SH-SY5Y (cell line): Measurements from ENCODE around the gene CASP10.

ENCODE experiments used
- GATA2 ChIP-seq: IDR thresholded peaks from 2 replicates; pipeline ENCODE4 v1.6.1; 2011; ENCODE audit warnings: mild to moderate bottlenecking, low read depth, low read length
- GATA3 ChIP-seq: IDR thresholded peaks from 2 replicates; pipeline ENCODE4 v1.6.1; 2011; ENCODE audit warnings: low read depth, mild to moderate bottlenecking, low read length, moderate library complexity

- TF ChIP-seq GATA2, result no peak
- no peak for TF ChIP-seq GATA3
Observed at GRCh38 chr2:201188449-201188848, 5.5 kb downstream of the CASP10 start.
